K562 (cell line): ENCODE data around the gene ORAI3. TPM values are rescaled to one million over a fixed set of nuclear protein-coding genes. Genes with fewer than 3 reads are reported as not detected.

Source experiments
- ASH1L ChIP-seq: fragments of 450-650 bp; IDR thresholded peaks from 2 replicates; pipeline ENCODE4 v1.6.1; 2018; ENCODE audit warnings: borderline replicate concordance, mild to moderate bottlenecking, low read depth; ENCODE audit not compliant: partially characterized antibody
- E2F3 ChIP-seq: fragments of 250-450 bp; sonication (Bioruptor Pico); IDR thresholded peaks from 2 replicates; pipeline ENCODE4 v1.4.0; 2020; ENCODE audit warnings: mild to moderate bottlenecking
- ERF ChIP-seq: fragments of 450-650 bp; formaldehyde crosslinking; IDR thresholded peaks from 2 replicates; pipeline ENCODE4 v1.4.0; 2020; ENCODE audit warnings: mild to moderate bottlenecking, mixed read lengths
- HDAC8 ChIP-seq: fragments of 450-650 bp; IDR thresholded peaks from 2 replicates; pipeline ENCODE4 v1.6.1; 2016; ENCODE audit warnings: mild to moderate bottlenecking, missing genetic modification characterization, moderate library complexity, missing compliant biosample characterization
- JUN ChIP-seq, 2 experiments: sonication (generic) in 1 of 2; formaldehyde crosslinking in 1 of 2; IDR thresholded peaks; 2 replicates each; pipeline versions ENCODE4 v1.6.1 to v1.8.0; 2012 to 2022; ENCODE audit warnings: borderline replicate concordance in 2 of 2, mild to moderate bottlenecking in 2 of 2, improper control_type of control experiment in 1 of 2, low read depth in 1 of 2, low read length in 1 of 2, missing genetic modification reagents in 1 of 2
- JUND ChIP-seq, 2 experiments: IDR thresholded peaks; 2 replicates in 1 of 2; 3 replicates in 1 of 2; pipeline ENCODE4 v1.6.1; 2011; ENCODE audit warnings: borderline replicate concordance in 2 of 2, low read depth in 2 of 2, low read length in 2 of 2, improper control_type of control experiment in 1 of 2, missing biosample characterization in 1 of 2, missing genetic modification characterization in 1 of 2, missing genetic modification reagents in 1 of 2
- MAFK ChIP-seq: IDR thresholded peaks from 2 replicates; pipeline ENCODE4 v1.6.1; 2011; ENCODE audit warnings: low read length, improper control_type of control experiment
- OTX1 ChIP-seq: fragments of 450-650 bp; formaldehyde crosslinking; IDR thresholded peaks from 2 replicates; pipeline ENCODE4 v1.4.0; 2022; ENCODE audit warnings: mild to moderate bottlenecking
- PHF20 ChIP-seq: fragments of 450-650 bp; IDR thresholded peaks from 2 replicates; pipeline ENCODE4 v1.6.1; 2018; ENCODE audit not compliant: partially characterized antibody
- RFX1 ChIP-seq: fragments of 450-650 bp; IDR thresholded peaks from 2 replicates; pipeline ENCODE4 v1.6.1; 2016; ENCODE audit warnings: mild to moderate bottlenecking, moderate library complexity
- RFX5 ChIP-seq: IDR thresholded peaks from 2 replicates; pipeline ENCODE4 v1.6.1; 2011; ENCODE audit warnings: low read depth, mild to moderate bottlenecking, improper control_type of control experiment, low read length
- SIN3A ChIP-seq, 2 experiments: fragments of 150-350 bp in 1 of 2; IDR thresholded peaks; 2 replicates each; pipeline ENCODE4 v1.6.1; 2011 to 2016; ENCODE audit warnings: borderline replicate concordance in 2 of 2, low read depth in 2 of 2, low read length in 2 of 2, mild to moderate bottlenecking in 2 of 2, moderate library complexity in 2 of 2; ENCODE audit not compliant: control insufficient read depth in 1 of 2
- SP2 ChIP-seq: IDR thresholded peaks from 2 replicates; pipeline ENCODE4 v1.6.1; 2011; ENCODE audit warnings: mild to moderate bottlenecking, low read depth, low read length, moderate library complexity; ENCODE audit not compliant: poor library complexity, severe bottlenecking; ENCODE audit errors: extremely low read depth
- STAG1 ChIP-seq: sonication (generic); formaldehyde crosslinking; IDR thresholded peaks from 2 replicates; pipeline ENCODE4 v1.5.0; 2020; ENCODE audit warnings: missing genetic modification reagents, borderline replicate concordance
- ZFPM2 ChIP-seq: fragments of 250-450 bp; sonication (Bioruptor Pico); IDR thresholded peaks from 2 replicates; pipeline ENCODE4 v1.5.1; 2022; ENCODE audit warnings: mild to moderate bottlenecking
- ZFX ChIP-seq: sonication (generic); formaldehyde crosslinking; IDR thresholded peaks from 2 replicates; pipeline ENCODE4 v1.8.0; 2022; ENCODE audit warnings: mild to moderate bottlenecking, missing genetic modification reagents, moderate library complexity
- ZMIZ1 ChIP-seq, 2 experiments: fragments of 150-350 bp in 1 of 2; IDR thresholded peaks; 2 replicates each; pipeline ENCODE4 v1.6.1; 2012 to 2016; ENCODE audit warnings: low read depth in 2 of 2, low read length in 2 of 2, mild to moderate bottlenecking in 1 of 2, moderate library complexity in 1 of 2
- ZNF3 ChIP-seq: fragments of 250-450 bp; sonication (Bioruptor Pico); IDR thresholded peaks from 2 replicates; pipeline ENCODE4 v1.5.0; 2021; ENCODE audit warnings: mild to moderate bottlenecking, moderate library complexity
- ZNF740 ChIP-seq, 3 experiments: fragments of 200-800 bp in 1 of 3; sonication (Bioruptor generic) in 1 of 3; sonication (generic) in 1 of 3; formaldehyde crosslinking in 1 of 3; IDR thresholded peaks; 2 replicates each; pipeline versions ENCODE4 v1.6.1 to v1.8.0; 2016 to 2022; ENCODE audit warnings: mild to moderate bottlenecking in 2 of 3, missing compliant biosample characterization in 2 of 3, missing genetic modification characterization in 2 of 3, missing genetic modification reagents in 1 of 3
- ZNF766 ChIP-seq: fragments of 200-800 bp; sonication (Bioruptor generic); conservative IDR thresholded peaks from 2 replicates; pipeline ENCODE4 v1.6.1; 2016; ENCODE audit warnings: missing genetic modification characterization, missing compliant biosample characterization
- polyA plus RNA-seq, 8 experiments: library from polyadenylated mRNA; depleted of rRNA in 4 of 8; stranded (reverse) in 5 of 8; unstranded in 3 of 8; fragments of >200 nt; fragmentation: Nextera tagmentation in 2 of 8; fragmentation: Illumina TruSeq in 1 of 8; extraction: Ambion mirVana in 2 of 8; extraction: Trizol in 1 of 8; gene quantifications; 2 replicates each; pipeline versions ENCODE4 v1.2.1 to v1.2.3, GENCODE V29; 2011 to 2014; ENCODE audit warnings: inconsistent platforms in 1 of 8, missing spikeins in 1 of 8
- total RNA-seq, 7 experiments: library from RNA; depleted of rRNA in 6 of 7; stranded (reverse); fragments of >200 nt in 6 of 7; fragmentation: Illumina TruSeq in 2 of 7; extraction: Trizol in 2 of 7; gene quantifications; 2 replicates each; pipeline versions ENCODE4 v1.2.1 to v1.2.3, GENCODE V29; 2011 to 2021; ENCODE audit warnings: low replicate concordance in 1 of 7

Gene ORAI3
- total and polyA plus RNA-seq, 9 of the 15 experiments (the other 6 are each of a cell fraction or from before 2014, with no cell fraction given), result 4.9 to 23.3 (median 14.1) TPM

DNA sequence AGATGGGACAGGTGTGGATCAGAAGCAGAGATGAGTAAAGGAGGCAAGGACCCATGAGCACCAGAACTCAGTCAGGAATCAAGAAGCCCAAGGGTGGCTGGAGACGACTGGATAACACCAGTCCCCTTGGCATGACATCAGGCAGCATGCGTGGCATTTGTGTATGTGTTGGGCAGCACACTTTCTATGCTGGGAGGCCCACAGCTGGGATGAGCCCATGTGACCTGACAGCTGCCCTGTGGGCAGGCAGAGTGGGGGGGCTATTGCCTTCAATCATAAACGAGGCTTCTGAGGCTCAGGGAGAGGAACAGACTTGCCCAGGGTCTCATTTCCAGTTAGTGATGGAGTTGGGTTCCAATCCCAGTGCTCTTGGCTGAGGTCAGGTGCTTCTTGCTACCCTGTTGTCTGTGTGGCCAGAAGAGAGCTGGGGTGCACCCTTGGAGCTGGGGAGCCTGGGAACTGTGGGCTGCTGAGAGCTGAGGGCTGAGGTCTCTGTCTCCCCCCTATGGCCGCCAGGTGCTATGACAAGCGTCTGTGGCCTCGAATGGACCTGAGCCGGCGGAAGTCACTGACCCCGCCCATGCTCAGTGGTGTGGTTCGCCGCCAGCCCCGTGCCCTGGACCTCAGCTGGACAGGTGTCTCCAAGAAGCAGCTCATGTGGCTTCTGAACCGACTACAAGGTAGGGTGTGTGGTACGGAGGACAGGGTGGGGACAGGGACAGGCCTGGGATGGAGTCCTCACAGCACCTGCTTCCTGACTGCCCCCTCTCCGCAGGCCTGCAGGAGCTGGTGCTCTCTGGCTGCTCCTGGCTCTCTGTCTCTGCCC, 7.1 kb upstream of the ORAI3 start (continued):
- TF ChIP-seq STAG1, result peak; percentile 88
- peak; percentile 95 for TF ChIP-seq ZNF740 (CRISPR knock-in tag; IDR thresholded peaks at IDR 0.05)
- peak in 1 of 2 experiments; percentile 75; a peak in 2 of 4 replicates for TF ChIP-seq ZNF740 (tag; IDR thresholded peaks at IDR 0.05)
- peak in 1 of 2 experiments; percentile 32; a peak in 1 of 4 replicates for TF ChIP-seq SIN3A (IDR thresholded peaks at IDR 0.05; ENCODE audit: borderline replicate concordance in 2 of 2, control insufficient read depth in 1 of 2, low read depth in 2 of 2, low read length in 2 of 2)
- TF ChIP-seq JUND (IDR thresholded peaks at IDR 0.05; ENCODE audit: borderline replicate concordance, low read depth, low read length), result peak; percentile 67
- TF ChIP-seq JUND (tag; IDR thresholded peaks at IDR 0.05; ENCODE audit: borderline replicate concordance, low read depth, low read length), result peak; percentile 21; the same call in 1 of the 3 replicates
- no peak for TF ChIP-seq HDAC8 (tag)
- TF ChIP-seq ZFX, result no peak
- TF ChIP-seq JUN (IDR thresholded peaks at IDR 0.05; ENCODE audit: borderline replicate concordance, low read depth, low read length), result peak; percentile 31; the same call in 1 of the 2 replicates
- no peak for TF ChIP-seq JUN (CRISPR knock-in tag; IDR thresholded peaks at IDR 0.05; ENCODE audit: borderline replicate concordance)
- TF ChIP-seq E2F3 (CRISPR knock-in tag), result peak; percentile 31; the same call in 1 of the 2 replicates
- no peak for TF ChIP-seq PHF20
- TF ChIP-seq RFX1, result no peak
- TF ChIP-seq RFX5, result no peak
- no peak for TF ChIP-seq SP2
- peak; percentile 21; the same call in 1 of the 2 replicates for TF ChIP-seq MAFK
- no peak for TF ChIP-seq ASH1L
- no peak for TF ChIP-seq OTX1
- TF ChIP-seq ZFPM2 (CRISPR knock-in tag), result no peak
- peak; percentile 22; the same call in 1 of the 2 replicates for TF ChIP-seq ERF (CRISPR knock-in tag)
- TF ChIP-seq ZMIZ1 (IDR thresholded peaks at IDR 0.05; ENCODE audit: low read depth in 2 of 2, low read length in 2 of 2), result no peak
- no peak for TF ChIP-seq ZNF766 (CRISPR knock-in tag)
- TF ChIP-seq ZNF3 (CRISPR knock-in tag), result no peak
